Upper lobe of left lung (tissue), 6 donors: Measurements from ENCODE around the gene POPDC2. TPM values are rescaled to one million over a fixed set of nuclear protein-coding genes. Genes with fewer than 3 reads are reported as not detected.
A peak's percentile ranks its signal among the peaks of the same experiment; 100 is the strongest.

Source experiments
- ATAC-seq, 2 donors: fragments of 200-7000 bp; cut with Tn5 transposase; one replicate each; pipeline ENCODE4 v1.9.1; 2022; ENCODE audit warnings: mild to moderate bottlenecking in 2 of 2, moderate library complexity in 2 of 2; ENCODE audit not compliant: low FRiP score in 2 of 2
- DNase-seq, 2 donors: peaks; one replicate each; pipeline ENCODE4 v3.0.0-alpha.2; 2019 to 2020
- H3K27ac ChIP-seq, 4 donors: fragments of 200-600 bp; sonication (generic); one replicate each; pipeline ENCODE4 v1.5.1; 2016 to 2019
- H3K27me3 ChIP-seq, 4 donors: fragments of 200-600 bp; sonication (generic); one replicate each; pipeline ENCODE4 v1.5.1; 2017 to 2019
- H3K36me3 ChIP-seq, 4 donors: fragments of 200-600 bp; sonication (generic); one replicate each; pipeline ENCODE4 v1.5.1; 2016 to 2019
- H3K4me1 ChIP-seq, 4 donors: fragments of 200-600 bp; sonication (generic); one replicate each; pipeline ENCODE4 v1.5.1; 2018 to 2019
- H3K4me3 ChIP-seq, 4 donors: fragments of 200-600 bp; sonication (generic); one replicate each; pipeline ENCODE4 v1.5.1; 2017 to 2019; ENCODE audit warnings: mild to moderate bottlenecking in 2 of 4, moderate library complexity in 1 of 4
- H3K9me3 ChIP-seq, 4 donors: fragments of 200-600 bp; sonication (generic); one replicate each; pipeline ENCODE4 v1.5.1; 2018 to 2019
- EP300 ChIP-seq, 4 donors: sonication (generic); formaldehyde crosslinking; IDR thresholded peaks; one replicate each; pipeline ENCODE4 v1.5.1; 2017; ENCODE audit warnings: antibody characterized with exemption in 4 of 4, control low read depth in 2 of 4
- POLR2A ChIP-seq, 4 donors: fragments of 450-650 bp; IDR thresholded peaks; one replicate each; pipeline ENCODE4 v1.5.1; 2016 to 2017; ENCODE audit warnings: antibody characterized with exemption in 4 of 4, mild to moderate bottlenecking in 2 of 4
- POLR2AphosphoS5 ChIP-seq, 2 donors: sonication (generic); formaldehyde crosslinking; IDR thresholded peaks; one replicate each; pipeline ENCODE4 v1.5.1; 2017; ENCODE audit warnings: antibody characterized with exemption in 2 of 2
- WGBS, 2 donors: methylation state at CpG; one replicate each; pipeline ENCODE4 v1.1.5; 2017 to 2018; 5-methylcytosine and 5-hydroxymethylcytosine counted together
- total RNA-seq, 6 donors: library from RNA; depleted of rRNA in 4 of 6; stranded (reverse); fragments of >200 nt in 4 of 6; gene quantifications; one replicate each; pipeline versions ENCODE4 v1.1.0 to v1.2.1, GENCODE V29; 2016 to 2021
- TF ChIP-seq, protein P1 (sequence below), 6 experiments: fragments of 450-650 bp in 4 of 6; fragments of 200-600 bp in 2 of 6; sonication (generic) in 2 of 6; IDR thresholded peaks; one replicate each; pipeline ENCODE4 v1.5.1; 2016 to 2019; ENCODE audit warnings: antibody characterized with exemption in 6 of 6
- donor health status: DM: no; HTN: no; CAD: no; lungs with moderate emphysema.
- donor health status: DM: no; HTN: yes; CAD: no; lungs with severe emphysema.

POPDC2 gene
- total RNA-seq, 6 donors from 2014 or later = 2.0 to 5.2 (median 2.2) TPM

DNA sequence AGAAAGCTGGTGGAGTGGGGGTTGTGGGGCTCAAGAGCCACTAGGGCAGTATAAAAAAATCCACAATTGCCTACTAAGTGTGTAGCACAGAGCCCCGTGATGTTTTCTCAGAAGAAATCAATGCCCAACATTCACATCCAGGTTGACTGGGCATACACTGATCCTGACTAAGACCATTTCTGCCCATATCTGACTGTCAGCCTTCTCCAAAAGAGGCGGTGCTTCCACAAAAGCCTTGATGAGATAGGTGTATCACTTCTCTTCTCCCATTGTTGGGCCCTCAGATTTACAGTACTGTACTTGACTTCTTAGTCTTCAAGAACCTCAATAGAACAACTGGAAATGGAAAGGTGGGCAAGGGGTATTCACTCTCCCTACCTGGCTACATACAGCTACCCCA lies 1.4 kb downstream of the POPDC2 start:
- TF ChIP-seq, protein P1, sequence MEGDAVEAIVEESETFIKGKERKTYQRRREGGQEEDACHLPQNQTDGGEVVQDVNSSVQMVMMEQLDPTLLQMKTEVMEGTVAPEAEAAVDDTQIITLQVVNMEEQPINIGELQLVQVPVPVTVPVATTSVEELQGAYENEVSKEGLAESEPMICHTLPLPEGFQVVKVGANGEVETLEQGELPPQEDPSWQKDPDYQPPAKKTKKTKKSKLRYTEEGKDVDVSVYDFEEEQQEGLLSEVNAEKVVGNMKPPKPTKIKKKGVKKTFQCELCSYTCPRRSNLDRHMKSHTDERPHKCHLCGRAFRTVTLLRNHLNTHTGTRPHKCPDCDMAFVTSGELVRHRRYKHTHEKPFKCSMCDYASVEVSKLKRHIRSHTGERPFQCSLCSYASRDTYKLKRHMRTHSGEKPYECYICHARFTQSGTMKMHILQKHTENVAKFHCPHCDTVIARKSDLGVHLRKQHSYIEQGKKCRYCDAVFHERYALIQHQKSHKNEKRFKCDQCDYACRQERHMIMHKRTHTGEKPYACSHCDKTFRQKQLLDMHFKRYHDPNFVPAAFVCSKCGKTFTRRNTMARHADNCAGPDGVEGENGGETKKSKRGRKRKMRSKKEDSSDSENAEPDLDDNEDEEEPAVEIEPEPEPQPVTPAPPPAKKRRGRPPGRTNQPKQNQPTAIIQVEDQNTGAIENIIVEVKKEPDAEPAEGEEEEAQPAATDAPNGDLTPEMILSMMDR (IDR thresholded peaks at IDR 0.05) = no peak
- TF ChIP-seq EP300 (IDR thresholded peaks at IDR 0.05) (no peak), POLR2AphosphoS5 (IDR thresholded peaks at IDR 0.05) (no peak), POLR2A (IDR thresholded peaks at IDR 0.05) (no peak)
- 94 to 100% methylated on average over 2 of the region's 2 CpGs for WGBS, 2 donors
- no peaks in the 10 kb centered on the region for H3K27me3 ChIP-seq
- ATAC-seq (no peak), DNase-seq (no peak)
- H3K4me1 ChIP-seq = peaks cover 0 to 8% (median 7%) of the 10 kb centered on the region in 4 donors
- no peak overlapping the region for H3K27ac ChIP-seq
- H3K9me3 ChIP-seq = no peaks in the 10 kb centered on the region
- H3K36me3 ChIP-seq = peaks cover 0 to 2% (median 0%) of the 10 kb centered on the region in 4 donors
- H3K4me3 ChIP-seq = no peak overlapping the region

DNA sequence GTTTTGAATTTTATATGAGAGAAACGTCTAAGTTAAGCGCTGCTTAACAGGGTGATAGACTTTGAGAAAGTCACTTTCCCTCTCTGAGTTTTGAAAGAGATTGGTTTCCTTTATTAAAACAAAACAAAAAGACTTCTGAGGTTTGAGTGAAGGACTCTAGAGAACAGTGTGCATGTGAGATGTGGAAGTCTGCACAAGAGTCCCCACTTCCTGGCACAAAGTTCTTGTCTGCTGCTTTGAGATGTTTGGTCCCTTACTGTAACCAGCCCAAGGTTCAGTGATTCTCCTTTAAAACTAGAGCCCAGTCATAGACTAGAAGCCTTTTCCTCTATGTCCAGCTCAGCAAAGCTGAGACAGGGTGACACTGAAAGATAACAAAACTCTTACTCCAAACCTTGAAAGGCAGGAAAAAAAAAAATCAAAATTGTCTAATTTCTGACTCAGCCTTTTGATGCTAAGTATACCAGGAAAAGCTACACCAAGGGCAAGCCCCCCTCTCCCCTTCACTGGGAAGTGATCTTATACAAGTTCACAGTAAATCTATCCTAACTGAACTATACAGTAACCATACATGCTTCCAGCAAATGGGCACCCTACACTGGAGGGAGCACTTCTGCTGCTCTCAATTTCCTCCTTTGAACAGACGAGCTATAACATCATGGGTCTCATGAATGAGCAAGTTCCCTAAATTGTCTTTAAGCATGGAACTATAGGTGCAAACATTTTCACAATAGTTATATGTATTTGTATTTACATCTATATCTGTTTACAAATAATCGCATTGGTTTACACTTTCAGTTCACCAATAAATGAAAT lies 2.3 kb downstream of the POPDC2 start:
- Histone ChIP-seq H3K4me1 (peaks cover 0 to 8% (median 7%) of the 10 kb centered on the region in 4 donors), H3K27ac (no peak overlapping the region), H3K9me3 (no peaks in the 10 kb centered on the region), H3K36me3 (peaks cover 0 to 2% (median 0%) of the 10 kb centered on the region in 4 donors), H3K27me3 (no peaks in the 10 kb centered on the region), H3K4me3 (no peak overlapping the region)
- ATAC-seq = peak in 1 of 2 donors; percentile 47
- 72 to 73% methylated on average over 4 of the region's 4 CpGs for WGBS, 2 donors
- DNase-seq = no peak
- TF ChIP-seq, protein P1 (IDR thresholded peaks at IDR 0.05) = no peak
- TF ChIP-seq POLR2A (IDR thresholded peaks at IDR 0.05) (no peak), EP300 (IDR thresholded peaks at IDR 0.05) (no peak)

DNA sequence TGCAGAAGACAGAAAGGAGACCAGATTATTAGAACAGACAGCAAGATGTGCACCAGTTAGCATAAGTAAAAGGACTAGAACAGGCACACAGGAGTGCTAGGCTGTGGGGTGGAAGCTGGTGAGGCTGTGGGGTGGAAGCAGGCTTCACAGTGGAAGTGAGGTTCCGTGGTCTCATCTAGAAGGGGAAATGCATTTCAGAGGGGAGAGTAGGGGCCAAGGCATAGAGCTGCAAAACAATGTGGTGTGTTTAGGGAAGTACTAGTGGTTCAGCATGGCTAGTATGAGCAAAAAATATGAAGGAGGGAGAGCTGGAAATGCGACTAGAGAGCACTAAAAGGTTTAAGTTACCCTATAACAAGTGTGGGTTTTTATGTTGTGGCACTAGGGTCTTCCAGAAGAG lies 6.5 kb downstream of the POPDC2 start:
- Histone ChIP-seq H3K9me3 (no peaks in the 10 kb centered on the region), H3K4me3 (no peak overlapping the region), H3K27me3 (no peaks in the 10 kb centered on the region), H3K36me3 (peaks cover 0 to 2% (median 0%) of the 10 kb centered on the region in 4 donors), H3K4me1 (peaks cover 0 to 6% (median 0%) of the 10 kb centered on the region in 4 donors), H3K27ac (no peak overlapping the region)
- TF ChIP-seq, protein P1 (IDR thresholded peaks at IDR 0.05) = no peak
- no peak for TF ChIP-seq POLR2AphosphoS5 (IDR thresholded peaks at IDR 0.05)
- no peak for TF ChIP-seq EP300 (IDR thresholded peaks at IDR 0.05)
- TF ChIP-seq POLR2A (IDR thresholded peaks at IDR 0.05) = no peak
- WGBS, 2 donors = 14 to 36% methylated on average over 2 of the region's 2 CpGs
- DNase-seq = no peak
- no peak for ATAC-seq

DNA sequence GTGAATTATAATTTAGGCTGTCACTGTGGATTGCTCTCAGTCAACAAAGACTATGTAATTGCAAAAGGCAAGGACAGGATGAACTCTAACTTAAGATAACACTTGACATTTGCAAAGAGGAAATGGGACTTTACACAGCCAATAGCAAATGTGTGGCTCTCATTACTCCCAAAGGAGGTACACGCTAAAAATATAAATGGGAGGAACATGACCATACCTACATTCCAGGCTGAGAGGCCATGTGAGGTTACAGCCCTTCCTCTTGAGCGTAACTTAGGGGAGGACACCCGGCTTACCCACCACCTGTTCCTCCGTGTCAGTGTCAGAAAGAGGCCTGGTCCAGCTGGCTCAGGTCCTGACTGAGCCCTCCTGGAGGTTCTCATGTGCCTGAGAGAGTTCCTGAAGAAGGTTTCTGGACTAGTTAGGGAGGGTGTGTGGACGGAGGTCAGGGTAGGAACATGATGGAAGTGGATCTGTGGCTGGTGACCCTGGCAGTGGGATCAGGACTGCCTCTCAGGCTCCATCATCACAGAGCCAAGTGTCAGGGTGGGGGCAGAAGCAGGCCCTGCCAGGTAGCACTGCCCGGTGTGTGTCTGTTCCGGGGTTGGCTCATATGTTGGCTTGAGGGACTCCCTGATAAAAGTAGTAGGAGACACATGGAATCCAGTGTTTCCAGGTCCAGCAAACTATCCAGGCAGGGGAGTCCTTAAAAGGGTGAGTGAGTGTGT lies 7.9 kb downstream of the POPDC2 start:
- peak in 1 of 2 donors; percentile 34 for ATAC-seq
- peaks cover 5 to 13% (median 11%) of the 10 kb centered on the region in 4 donors for H3K4me1 ChIP-seq
- no peak overlapping the region for H3K4me3 ChIP-seq
- DNase-seq = no peak
- TF ChIP-seq POLR2AphosphoS5 (IDR thresholded peaks at IDR 0.05) = peak in 1 of 2 donors; percentile 62
- no peak for TF ChIP-seq POLR2A (IDR thresholded peaks at IDR 0.05)
- TF ChIP-seq, protein P1 (IDR thresholded peaks at IDR 0.05) = no peak
- TF ChIP-seq EP300 (IDR thresholded peaks at IDR 0.05) = peak in 2 of 4 donors; percentile 68 to 86
- H3K27me3 ChIP-seq = no peaks in the 10 kb centered on the region
- H3K27ac ChIP-seq = peak overlapping the region; percentile 29 to 77 (median 72)
- H3K9me3 ChIP-seq = no peaks in the 10 kb centered on the region
- 72 to 76% methylated on average over 7 of the region's 7 CpGs for WGBS, 2 donors
- H3K36me3 ChIP-seq = peaks cover 0 to 2% (median 0%) of the 10 kb centered on the region in 4 donors
